Measurements from ENCODE around the gene NRROS.

NRROS gene

GRCh38 chr3:196677353-196677752 is 37.9 kb downstream of the NRROS start:
- TF ChIP-seq GATA3 (IDR thresholded peaks at IDR 0.05; ENCODE audit: low read depth, low read length) (no peak), GATA2 (IDR thresholded peaks at IDR 0.05; ENCODE audit: low read depth, low read length) (no peak)

- TF ChIP-seq GATA3 (IDR thresholded peaks at IDR 0.05; ENCODE audit: low read depth, low read length) (no peak), GATA2 (IDR thresholded peaks at IDR 0.05; ENCODE audit: low read depth, low read length) (no peak)
These were observed 38.4 kb downstream of the NRROS start for GRCh38 chr3:196677931-196678330.

- no peak for TF ChIP-seq GATA2 (IDR thresholded peaks at IDR 0.05; ENCODE audit: low read depth, low read length)
- TF ChIP-seq GATA3 (IDR thresholded peaks at IDR 0.05; ENCODE audit: low read depth, low read length) = no peak
These were observed 45.3 kb downstream of the NRROS start for GRCh38 chr3:196684548-196685407.

- TF ChIP-seq GATA2 (IDR thresholded peaks at IDR 0.05; ENCODE audit: low read depth, low read length) = no peak
- no peak for TF ChIP-seq GATA3 (IDR thresholded peaks at IDR 0.05; ENCODE audit: low read depth, low read length)
These were observed 46.9 kb downstream of the NRROS start for GRCh38 chr3:196686436-196686835.

GRCh38 chr3:196688349-196688748 is 48.9 kb downstream of the NRROS start:
- TF ChIP-seq GATA3 (IDR thresholded peaks at IDR 0.05; ENCODE audit: low read depth, low read length) (no peak), GATA2 (IDR thresholded peaks at IDR 0.05; ENCODE audit: low read depth, low read length) (no peak)

- TF ChIP-seq GATA3 (IDR thresholded peaks at IDR 0.05; ENCODE audit: low read depth, low read length) (no peak), GATA2 (IDR thresholded peaks at IDR 0.05; ENCODE audit: low read depth, low read length) (no peak)
These were observed 50.6 kb downstream of the NRROS start for GRCh38 chr3:196689941-196690660.

GRCh38 chr3:196691386-196691785 is 51.9 kb downstream of the NRROS start:
- TF ChIP-seq GATA3 (IDR thresholded peaks at IDR 0.05; ENCODE audit: low read depth, low read length) (no peak), GATA2 (IDR thresholded peaks at IDR 0.05; ENCODE audit: low read depth, low read length) (no peak)

GRCh38 chr3:196694202-196694638 is 54.7 kb downstream of the NRROS start:
- TF ChIP-seq GATA3 (IDR thresholded peaks at IDR 0.05; ENCODE audit: low read depth, low read length) = no peak
- TF ChIP-seq GATA2 (IDR thresholded peaks at IDR 0.05; ENCODE audit: low read depth, low read length) = no peak

- TF ChIP-seq GATA2 (IDR thresholded peaks at IDR 0.05; ENCODE audit: low read depth, low read length) (no peak), GATA3 (IDR thresholded peaks at IDR 0.05; ENCODE audit: low read depth, low read length) (no peak)
These were observed 55.7 kb downstream of the NRROS start for GRCh38 chr3:196694941-196695848.

- TF ChIP-seq GATA3 (IDR thresholded peaks at IDR 0.05; ENCODE audit: low read depth, low read length) (no peak), GATA2 (IDR thresholded peaks at IDR 0.05; ENCODE audit: low read depth, low read length) (no peak)
These were observed 56.3 kb downstream of the NRROS start for GRCh38 chr3:196695849-196696226.

- no peak for TF ChIP-seq GATA2 (IDR thresholded peaks at IDR 0.05; ENCODE audit: low read depth, low read length)
- TF ChIP-seq GATA3 (IDR thresholded peaks at IDR 0.05; ENCODE audit: low read depth, low read length) = no peak
These were observed 57.8 kb downstream of the NRROS start for GRCh38 chr3:196697270-196697669.

- TF ChIP-seq GATA2 (IDR thresholded peaks at IDR 0.05; ENCODE audit: low read depth, low read length) = no peak
- no peak for TF ChIP-seq GATA3 (IDR thresholded peaks at IDR 0.05; ENCODE audit: low read depth, low read length)
These were observed 60.3 kb downstream of the NRROS start for GRCh38 chr3:196699749-196700148.

- TF ChIP-seq GATA2 (IDR thresholded peaks at IDR 0.05; ENCODE audit: low read depth, low read length) = no peak
- TF ChIP-seq GATA3 (IDR thresholded peaks at IDR 0.05; ENCODE audit: low read depth, low read length) = no peak
These were observed 61.3 kb downstream of the NRROS start for GRCh38 chr3:196700801-196701200.

GRCh38 chr3:196706327-196706726 is 66.8 kb downstream of the NRROS start:
- no peak for TF ChIP-seq GATA3 (IDR thresholded peaks at IDR 0.05; ENCODE audit: low read depth, low read length)
- TF ChIP-seq GATA2 (IDR thresholded peaks at IDR 0.05; ENCODE audit: low read depth, low read length) = no peak

Data from SH-SY5Y (cell line).